HG03571 (cell line): Measurements from ENCODE around the gene R3HCC1L.
A peak's percentile ranks its signal among the peaks of the same experiment; 100 is the strongest.
"Not testable (repeated sequence)": the region's sequence is repeated elsewhere in the genome, so short reads cannot be mapped to it uniquely, and the experiment has no call there.

Experiments
- ATAC-seq: cut with Tn5 transposase; IDR thresholded peaks from one replicate; pipeline ENCODE4 v1.9.1; 2021; ENCODE audit not compliant: unreplicated experiment

The R3HCC1L gene

GRCh38 chr10:98128802-98129201 lies 5.7 kb upstream of the R3HCC1L start:
- ATAC-seq: no peak

GRCh38 chr10:98131619-98132018 lies 2.8 kb upstream of the R3HCC1L start:
- ATAC-seq: no peak

GRCh38 chr10:98133075-98133752 lies 1.2 kb upstream of the R3HCC1L start:
- peak; percentile 71 for ATAC-seq

GRCh38 chr10:98134117-98134430 lies 383 bp upstream of the R3HCC1L start:
- ATAC-seq: no peak

GRCh38 chr10:98135222-98135899 lies 904 bp downstream of the R3HCC1L start:
- no peak for ATAC-seq

GRCh38 chr10:98136775-98137174 lies 2.3 kb downstream of the R3HCC1L start:
- not testable (repeated sequence) for ATAC-seq

GRCh38 chr10:98138031-98138430 lies 3.6 kb downstream of the R3HCC1L start:
- no peak for ATAC-seq

GRCh38 chr10:98139431-98139830 lies 5.0 kb downstream of the R3HCC1L start:
- ATAC-seq: no peak

- ATAC-seq: no peak
Measured at GRCh38 chr10:98141484-98142073, 7.1 kb downstream of the R3HCC1L start.

- ATAC-seq: no peak
Measured at GRCh38 chr10:98144985-98145384, 10.5 kb downstream of the R3HCC1L start.

- ATAC-seq: no peak
Measured at GRCh38 chr10:98149858-98150257, 15.4 kb downstream of the R3HCC1L start.

- ATAC-seq: no peak
Measured at GRCh38 chr10:98150544-98150943, 16.1 kb downstream of the R3HCC1L start.

GRCh38 chr10:98152778-98153177 lies 18.3 kb downstream of the R3HCC1L start:
- ATAC-seq: not testable (repeated sequence)

- not testable (repeated sequence) for ATAC-seq
Measured at GRCh38 chr10:98153213-98153958, 18.9 kb downstream of the R3HCC1L start.

GRCh38 chr10:98154076-98154475 lies 19.6 kb downstream of the R3HCC1L start:
- no peak for ATAC-seq

GRCh38 chr10:98158576-98158975 lies 24.1 kb downstream of the R3HCC1L start:
- ATAC-seq: no peak

GRCh38 chr10:98163941-98164340 lies 29.5 kb downstream of the R3HCC1L start:
- ATAC-seq: no peak

- ATAC-seq: peak; percentile 60
Measured at GRCh38 chr10:98167191-98167590, 32.7 kb downstream of the R3HCC1L start.

GRCh38 chr10:98168147-98168546 lies 33.7 kb downstream of the R3HCC1L start:
- peak; percentile 69 for ATAC-seq

- no peak for ATAC-seq
Measured at GRCh38 chr10:98168766-98169165, 34.3 kb downstream of the R3HCC1L start.

- ATAC-seq: no peak
Measured at GRCh38 chr10:98169379-98169778, 34.9 kb downstream of the R3HCC1L start.
